Measurements from ENCODE around the gene G3BP2.

GRCh38 chr4:75658876-75659275 is 14.3 kb downstream of the G3BP2 start:
- TF ChIP-seq, protein P1, sequence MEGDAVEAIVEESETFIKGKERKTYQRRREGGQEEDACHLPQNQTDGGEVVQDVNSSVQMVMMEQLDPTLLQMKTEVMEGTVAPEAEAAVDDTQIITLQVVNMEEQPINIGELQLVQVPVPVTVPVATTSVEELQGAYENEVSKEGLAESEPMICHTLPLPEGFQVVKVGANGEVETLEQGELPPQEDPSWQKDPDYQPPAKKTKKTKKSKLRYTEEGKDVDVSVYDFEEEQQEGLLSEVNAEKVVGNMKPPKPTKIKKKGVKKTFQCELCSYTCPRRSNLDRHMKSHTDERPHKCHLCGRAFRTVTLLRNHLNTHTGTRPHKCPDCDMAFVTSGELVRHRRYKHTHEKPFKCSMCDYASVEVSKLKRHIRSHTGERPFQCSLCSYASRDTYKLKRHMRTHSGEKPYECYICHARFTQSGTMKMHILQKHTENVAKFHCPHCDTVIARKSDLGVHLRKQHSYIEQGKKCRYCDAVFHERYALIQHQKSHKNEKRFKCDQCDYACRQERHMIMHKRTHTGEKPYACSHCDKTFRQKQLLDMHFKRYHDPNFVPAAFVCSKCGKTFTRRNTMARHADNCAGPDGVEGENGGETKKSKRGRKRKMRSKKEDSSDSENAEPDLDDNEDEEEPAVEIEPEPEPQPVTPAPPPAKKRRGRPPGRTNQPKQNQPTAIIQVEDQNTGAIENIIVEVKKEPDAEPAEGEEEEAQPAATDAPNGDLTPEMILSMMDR (IDR thresholded peaks at IDR 0.05 in 2 of 3, conservative IDR thresholded peaks at IDR 0.05 in 1 of 3; ENCODE audit: insufficient read depth in 2 of 3, low read depth in 1 of 3, low read length in 3 of 3) = no peak
- TF ChIP-seq BRCA1 (IDR thresholded peaks at IDR 0.05) (no peak), BRCA1 (CRISPR knock-in tag; IDR thresholded peaks at IDR 0.05) (no peak), ZFP30 (CRISPR knock-in tag; IDR thresholded peaks at IDR 0.05; ENCODE audit: borderline replicate concordance) (no peak), MAX (CRISPR knock-in tag; IDR thresholded peaks at IDR 0.05) (no peak)

Measured in K562 (cell line).